Neutrophil (primary cell): ENCODE results near the gene TEPSIN.

Experiments used
- H3K27ac ChIP-seq: fragments of 200-600 bp; sonication (generic); 2 replicates; pipeline ENCODE4 v1.5.1; 2016; ENCODE audit warnings: mild to moderate bottlenecking, moderate library complexity
- H3K27me3 ChIP-seq: fragments of 200-600 bp; sonication (generic); 2 replicates; pipeline ENCODE4 v1.6.0; 2016; ENCODE audit warnings: mild to moderate bottlenecking
- H3K36me3 ChIP-seq: fragments of 200-600 bp; sonication (generic); 2 replicates; pipeline ENCODE4 v1.5.1; 2017
- H3K4me1 ChIP-seq, 2 experiments: fragments of 200-600 bp in 1 of 2; sonication (generic) in 1 of 2; 1 replicate in 1 of 2; 2 replicates in 1 of 2; pipeline versions ENCODE4 v1.5.1 to v1.6.1; 2013 to 2016; ENCODE audit warnings: low read depth in 1 of 2, low read length in 1 of 2, mild to moderate bottlenecking in 1 of 2, moderate library complexity in 1 of 2; ENCODE audit not compliant: control insufficient read depth in 1 of 2, insufficient read depth in 1 of 2
- H3K4me3 ChIP-seq, 2 experiments: fragments of 200-600 bp in 1 of 2; sonication (generic) in 1 of 2; 1 replicate in 1 of 2; 2 replicates in 1 of 2; pipeline ENCODE4 v1.5.1; 2013 to 2016; ENCODE audit warnings: low read depth in 1 of 2, low read length in 1 of 2, mild to moderate bottlenecking in 1 of 2, moderate library complexity in 1 of 2
- H3K9me3 ChIP-seq: fragments of 200-600 bp; sonication (generic); 2 replicates; pipeline ENCODE4 v1.5.1; 2016
- TF ChIP-seq, protein P1 (sequence below): fragments of 200-600 bp; sonication (generic); IDR thresholded peaks from 2 replicates; pipeline ENCODE4 v1.5.1; 2016; ENCODE audit warnings: antibody characterized with exemption

The TEPSIN gene

DNA sequence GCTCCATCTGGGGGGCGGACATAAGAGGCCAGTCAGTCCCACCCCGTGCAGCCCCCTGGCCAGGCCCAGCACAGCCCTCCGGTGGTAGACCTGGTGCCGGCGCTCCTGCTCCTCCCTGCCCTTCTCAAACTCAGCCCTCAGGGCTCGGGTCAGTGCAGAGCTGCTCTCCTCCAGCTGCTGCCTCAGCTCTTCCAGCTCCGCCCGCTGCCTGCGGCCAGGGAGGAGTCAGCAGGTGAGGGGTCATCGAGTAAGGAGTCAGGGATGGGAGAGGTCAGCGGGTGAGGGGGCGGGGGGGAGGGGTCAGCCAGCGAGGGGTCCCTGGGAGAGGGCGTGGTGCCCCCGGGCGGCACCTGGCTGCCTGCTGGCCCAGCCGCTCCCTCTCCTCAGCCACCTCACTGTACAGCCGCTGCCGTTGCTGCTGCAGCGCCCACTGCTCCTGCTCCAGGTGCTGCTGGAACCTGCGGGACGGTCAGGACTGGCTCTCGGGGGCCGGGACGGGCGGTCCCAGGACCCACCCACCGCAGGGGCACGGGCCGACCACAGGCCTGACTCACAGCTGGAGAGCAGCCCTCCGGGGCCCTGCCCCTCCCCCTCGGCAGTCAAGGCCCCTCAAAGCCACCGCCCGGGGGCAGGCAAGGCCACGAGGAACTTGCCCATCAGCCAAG lies 46.3 kb downstream of the TEPSIN start:
- Histone ChIP-seq H3K36me3 (peaks cover 15% of the 10 kb centered on the region), H3K4me3 (no peak overlapping the region), H3K27me3 (no peaks in the 10 kb centered on the region), H3K27ac (no peak overlapping the region), H3K9me3 (no peaks in the 10 kb centered on the region), H3K4me1 (no peaks in the 10 kb centered on the region)
- TF ChIP-seq, protein P1, sequence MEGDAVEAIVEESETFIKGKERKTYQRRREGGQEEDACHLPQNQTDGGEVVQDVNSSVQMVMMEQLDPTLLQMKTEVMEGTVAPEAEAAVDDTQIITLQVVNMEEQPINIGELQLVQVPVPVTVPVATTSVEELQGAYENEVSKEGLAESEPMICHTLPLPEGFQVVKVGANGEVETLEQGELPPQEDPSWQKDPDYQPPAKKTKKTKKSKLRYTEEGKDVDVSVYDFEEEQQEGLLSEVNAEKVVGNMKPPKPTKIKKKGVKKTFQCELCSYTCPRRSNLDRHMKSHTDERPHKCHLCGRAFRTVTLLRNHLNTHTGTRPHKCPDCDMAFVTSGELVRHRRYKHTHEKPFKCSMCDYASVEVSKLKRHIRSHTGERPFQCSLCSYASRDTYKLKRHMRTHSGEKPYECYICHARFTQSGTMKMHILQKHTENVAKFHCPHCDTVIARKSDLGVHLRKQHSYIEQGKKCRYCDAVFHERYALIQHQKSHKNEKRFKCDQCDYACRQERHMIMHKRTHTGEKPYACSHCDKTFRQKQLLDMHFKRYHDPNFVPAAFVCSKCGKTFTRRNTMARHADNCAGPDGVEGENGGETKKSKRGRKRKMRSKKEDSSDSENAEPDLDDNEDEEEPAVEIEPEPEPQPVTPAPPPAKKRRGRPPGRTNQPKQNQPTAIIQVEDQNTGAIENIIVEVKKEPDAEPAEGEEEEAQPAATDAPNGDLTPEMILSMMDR = no peak

DNA sequence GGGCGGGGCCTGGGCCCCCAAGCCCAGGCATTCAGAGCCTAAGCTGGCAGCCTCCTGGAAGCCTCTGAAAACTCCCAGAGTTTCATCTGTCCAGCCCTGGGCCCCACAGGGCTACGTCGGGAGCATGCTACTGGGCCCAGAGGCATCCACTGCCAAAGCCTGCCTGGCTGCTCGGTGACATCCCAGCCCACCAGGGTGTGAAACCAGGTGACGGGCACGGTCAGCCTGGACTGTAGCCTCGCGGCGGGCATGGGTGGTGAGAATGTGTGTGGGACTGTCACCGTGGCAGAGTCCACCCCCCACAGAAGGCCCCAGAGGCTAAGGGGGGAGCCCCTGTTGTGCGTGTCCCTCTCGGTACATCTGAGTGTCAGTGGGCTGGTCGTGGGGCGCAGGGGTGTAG lies 47.2 kb downstream of the TEPSIN start:
- Histone ChIP-seq H3K4me3 (no peak overlapping the region), H3K27me3 (no peaks in the 10 kb centered on the region), H3K36me3 (peaks cover 11% of the 10 kb centered on the region), H3K27ac (no peak overlapping the region), H3K9me3 (no peaks in the 10 kb centered on the region), H3K4me1 (no peaks in the 10 kb centered on the region)
- TF ChIP-seq, protein P1 = no peak

DNA sequence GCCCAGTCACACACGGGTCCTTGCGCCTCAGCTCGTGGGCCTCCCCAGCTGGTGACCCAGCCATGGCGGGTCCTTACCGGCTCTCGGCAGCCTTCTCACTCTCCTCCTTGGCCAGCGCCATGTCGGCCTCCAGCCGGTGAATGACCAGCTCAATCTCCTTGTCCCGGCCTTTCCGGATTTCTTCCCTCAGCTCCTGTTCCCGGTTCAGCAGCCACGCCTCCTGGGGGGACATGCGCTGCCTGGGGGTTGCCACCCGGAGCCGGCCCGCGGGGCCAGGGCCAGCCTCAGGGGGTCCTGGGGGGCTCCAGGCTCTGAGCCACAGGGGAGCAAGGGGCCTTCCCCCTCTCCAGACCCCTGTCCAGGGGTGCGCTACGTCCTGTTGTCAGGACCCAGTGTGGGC lies 47.7 kb downstream of the TEPSIN start:
- Histone ChIP-seq H3K27me3 (no peaks in the 10 kb centered on the region), H3K4me1 (peaks cover under 1% of the 10 kb centered on the region in 2 experiments), H3K36me3 (peaks cover 6% of the 10 kb centered on the region), H3K27ac (no peak overlapping the region), H3K4me3 (no peak overlapping the region), H3K9me3 (no peaks in the 10 kb centered on the region)
- TF ChIP-seq, protein P1 = no peak

DNA sequence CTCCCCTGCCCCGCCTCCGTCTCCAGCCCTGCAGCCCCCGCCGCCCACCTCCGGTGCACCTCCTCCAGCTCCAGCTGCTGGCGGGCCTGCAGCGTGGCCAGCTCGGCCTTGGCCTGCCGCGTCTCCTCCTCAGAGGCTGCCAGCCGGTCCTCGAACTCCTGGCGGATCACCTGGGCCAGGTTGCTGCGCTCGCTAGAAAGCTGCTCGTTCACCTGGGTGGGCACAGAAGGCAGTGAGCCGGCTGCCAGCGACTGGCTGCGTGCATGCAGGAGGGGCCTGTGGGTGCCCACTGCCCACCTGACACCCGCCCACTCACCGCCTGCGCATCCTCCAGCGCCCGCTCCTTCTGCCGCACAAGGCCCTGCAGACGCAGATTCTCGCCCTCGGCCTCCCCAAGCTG lies 48.3 kb downstream of the TEPSIN start:
- H3K27me3 ChIP-seq = no peaks in the 10 kb centered on the region
- H3K9me3 ChIP-seq = no peaks in the 10 kb centered on the region
- H3K4me1 ChIP-seq = peaks cover 6% of the 10 kb centered on the region in 2 experiments
- H3K4me3 ChIP-seq = no peak overlapping the region
- H3K36me3 ChIP-seq = peaks cover 4% of the 10 kb centered on the region
- no peak overlapping the region for H3K27ac ChIP-seq
- TF ChIP-seq, protein P1 = no peak

DNA sequence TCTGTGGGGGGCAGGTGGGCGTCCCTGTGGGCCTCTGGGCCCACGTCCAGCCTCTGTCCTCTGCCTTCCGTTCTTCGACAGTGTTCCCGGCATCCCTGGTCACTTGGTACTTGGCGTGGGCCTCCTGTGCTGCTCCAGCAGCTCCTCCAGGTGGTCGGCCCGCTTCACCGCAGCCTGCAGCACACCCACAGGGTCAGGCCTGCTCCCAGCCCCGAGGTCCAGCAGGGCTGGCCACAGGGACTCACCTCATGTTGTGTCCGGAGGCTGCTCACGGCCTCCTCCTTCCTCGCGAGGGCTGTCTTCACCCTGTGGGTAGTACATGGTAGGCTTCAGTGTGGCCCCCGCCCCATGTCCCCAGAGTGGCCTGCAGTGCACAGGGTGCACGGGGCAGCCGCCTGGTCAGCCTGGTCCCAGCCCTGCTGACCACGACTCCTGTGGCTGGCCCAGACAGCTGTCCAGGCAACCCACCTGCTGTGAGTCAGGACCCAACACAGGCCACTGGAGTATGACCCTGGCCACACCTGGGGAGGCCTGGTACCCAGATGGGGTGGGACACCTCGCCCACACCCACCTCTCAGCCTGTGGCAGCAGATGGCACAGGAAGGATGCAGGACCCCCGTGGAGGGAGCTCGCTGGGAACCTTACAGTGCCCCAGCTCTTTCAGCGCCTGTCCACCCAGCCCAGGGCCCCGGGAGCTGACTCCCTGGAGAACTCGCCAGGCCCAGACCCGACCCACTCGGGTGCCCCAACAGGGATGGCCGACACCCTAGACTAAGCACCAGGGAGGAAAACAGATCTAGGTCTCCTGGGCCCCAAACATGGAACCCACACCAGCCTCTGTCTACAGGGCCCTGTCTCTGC lies 49.0 kb downstream of the TEPSIN start:
- H3K9me3 ChIP-seq = no peaks in the 10 kb centered on the region
- peaks cover 3% of the 10 kb centered on the region for H3K27me3 ChIP-seq
- H3K36me3 ChIP-seq = peaks cover 4% of the 10 kb centered on the region
- no peak overlapping the region for H3K4me3 ChIP-seq
- peaks cover 10 to 11% of the 10 kb centered on the region in 2 experiments for H3K4me1 ChIP-seq
- no peak overlapping the region for H3K27ac ChIP-seq
- TF ChIP-seq, protein P1 = peak; percentile 40
